Hepatocyte (in vitro differentiated cells): Measurements from ENCODE around the gene CCDC192.

Experiments
- EZH2 ChIP-seq: fragments of 200-600 bp; sonication (generic); IDR thresholded peaks from 2 replicates; pipeline ENCODE4 v1.6.1; 2016; ENCODE audit warnings: antibody characterized with exemption, mild to moderate bottlenecking, borderline replicate concordance
- EZH2phosphoT487 ChIP-seq: fragments of 200-600 bp; sonication (generic); IDR thresholded peaks from one replicate; pipeline ENCODE4 v1.6.1; 2018; ENCODE audit warnings: antibody characterized with exemption, mild to moderate bottlenecking, low read depth, moderate library complexity; ENCODE audit not compliant: unreplicated experiment, severe bottlenecking
- TF ChIP-seq, protein P1 (sequence below): fragments of 200-600 bp; sonication (generic); IDR thresholded peaks from 2 replicates; pipeline ENCODE4 v1.5.1; 2016; ENCODE audit warnings: antibody characterized with exemption, mild to moderate bottlenecking; ENCODE audit not compliant: poor library complexity

DNA sequence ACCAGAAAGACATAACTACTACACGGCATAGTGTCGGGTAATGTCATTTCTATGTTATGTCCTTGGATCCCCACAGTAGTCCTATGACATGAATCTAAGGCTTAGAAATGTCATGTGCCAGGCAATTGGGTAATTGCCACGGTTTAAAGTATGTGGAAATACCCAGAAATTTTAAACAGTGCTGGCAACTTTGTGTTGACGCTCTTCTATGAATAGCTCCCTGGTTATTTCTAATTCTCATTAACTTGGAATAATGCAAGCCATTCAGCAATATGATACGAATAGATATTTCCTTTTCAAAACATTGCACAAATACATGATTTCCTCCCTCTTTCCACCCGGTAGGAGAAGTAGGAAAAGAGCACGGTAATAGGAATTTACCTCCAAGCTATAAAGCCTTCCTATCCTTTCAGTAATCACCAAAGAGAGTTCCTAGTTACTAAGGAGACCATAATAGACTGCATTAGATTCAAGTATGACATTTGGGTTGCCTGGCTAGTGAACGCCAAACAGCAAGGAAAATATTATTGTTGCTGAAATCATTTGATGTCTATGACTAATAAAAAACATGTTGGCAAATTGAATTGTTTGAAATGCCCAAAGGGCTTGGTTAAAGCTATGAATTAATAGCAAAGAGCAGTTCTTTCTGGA is 168.4 kb downstream of the CCDC192 start:
- TF ChIP-seq, protein P1, sequence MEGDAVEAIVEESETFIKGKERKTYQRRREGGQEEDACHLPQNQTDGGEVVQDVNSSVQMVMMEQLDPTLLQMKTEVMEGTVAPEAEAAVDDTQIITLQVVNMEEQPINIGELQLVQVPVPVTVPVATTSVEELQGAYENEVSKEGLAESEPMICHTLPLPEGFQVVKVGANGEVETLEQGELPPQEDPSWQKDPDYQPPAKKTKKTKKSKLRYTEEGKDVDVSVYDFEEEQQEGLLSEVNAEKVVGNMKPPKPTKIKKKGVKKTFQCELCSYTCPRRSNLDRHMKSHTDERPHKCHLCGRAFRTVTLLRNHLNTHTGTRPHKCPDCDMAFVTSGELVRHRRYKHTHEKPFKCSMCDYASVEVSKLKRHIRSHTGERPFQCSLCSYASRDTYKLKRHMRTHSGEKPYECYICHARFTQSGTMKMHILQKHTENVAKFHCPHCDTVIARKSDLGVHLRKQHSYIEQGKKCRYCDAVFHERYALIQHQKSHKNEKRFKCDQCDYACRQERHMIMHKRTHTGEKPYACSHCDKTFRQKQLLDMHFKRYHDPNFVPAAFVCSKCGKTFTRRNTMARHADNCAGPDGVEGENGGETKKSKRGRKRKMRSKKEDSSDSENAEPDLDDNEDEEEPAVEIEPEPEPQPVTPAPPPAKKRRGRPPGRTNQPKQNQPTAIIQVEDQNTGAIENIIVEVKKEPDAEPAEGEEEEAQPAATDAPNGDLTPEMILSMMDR: no peak
- TF ChIP-seq EZH2 (no peak), EZH2phosphoT487 (no peak)
